ENCODE data around the gene SLCO4A1.

DNA sequence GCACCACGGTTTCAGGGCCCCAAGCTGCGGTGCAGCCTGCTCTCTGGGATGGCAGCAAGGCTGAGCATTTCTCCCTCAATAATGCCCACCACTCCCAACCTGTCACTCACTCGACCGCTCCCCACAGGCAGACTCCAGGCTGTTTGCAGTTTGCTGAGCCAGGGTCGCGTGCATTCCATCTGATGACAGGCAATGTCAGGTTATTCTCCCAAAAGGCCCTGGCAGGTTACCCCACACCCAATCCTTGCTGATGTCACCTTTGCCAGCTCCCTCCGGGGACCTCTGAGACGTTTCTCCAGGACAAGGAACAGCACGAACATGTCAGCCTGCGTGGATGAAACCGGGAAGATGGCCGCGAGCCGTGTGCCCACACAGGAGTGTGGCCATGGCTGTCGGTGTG is 7.1 kb upstream of the SLCO4A1 start:
- TF ChIP-seq POLR2AphosphoS5 (IDR thresholded peaks at IDR 0.05; ENCODE audit: insufficient read depth, low read depth, low read length) (no peak), CTCF (IDR thresholded peaks at IDR 0.05; ENCODE audit: extremely low read depth in 1 of 2, insufficient read depth in 1 of 2, low read depth in 1 of 2, low read length in 2 of 2) (no peak), POLR2A (IDR thresholded peaks at IDR 0.05; ENCODE audit: low read depth, low read length) (no peak), EZH2 (IDR thresholded peaks at IDR 0.05; ENCODE audit: borderline replicate concordance, low read depth, low read length, severe bottlenecking) (no peak), MYC (IDR thresholded peaks at IDR 0.05; ENCODE audit: low read depth, low read length) (no peak), JUN (IDR thresholded peaks at IDR 0.05; ENCODE audit: borderline replicate concordance, insufficient read depth, insufficient read length, low read depth) (no peak), GATA2 (IDR thresholded peaks at IDR 0.05; ENCODE audit: insufficient read depth, insufficient read length, low read depth, low read length) (no peak)
- TF ChIP-seq, protein P1, sequence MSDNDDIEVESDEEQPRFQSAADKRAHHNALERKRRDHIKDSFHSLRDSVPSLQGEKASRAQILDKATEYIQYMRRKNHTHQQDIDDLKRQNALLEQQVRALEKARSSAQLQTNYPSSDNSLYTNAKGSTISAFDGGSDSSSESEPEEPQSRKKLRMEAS (IDR thresholded peaks at IDR 0.05; ENCODE audit: insufficient read depth, insufficient read length) = no peak
